ENCODE results near the gene TRAPPC10.
A peak's percentile ranks its signal among the peaks of the same experiment; 100 is the strongest.
"Not testable (repeated sequence)": the region's sequence is repeated elsewhere in the genome, so short reads cannot be mapped to it uniquely, and the experiment has no call there.

Gene TRAPPC10

DNA sequence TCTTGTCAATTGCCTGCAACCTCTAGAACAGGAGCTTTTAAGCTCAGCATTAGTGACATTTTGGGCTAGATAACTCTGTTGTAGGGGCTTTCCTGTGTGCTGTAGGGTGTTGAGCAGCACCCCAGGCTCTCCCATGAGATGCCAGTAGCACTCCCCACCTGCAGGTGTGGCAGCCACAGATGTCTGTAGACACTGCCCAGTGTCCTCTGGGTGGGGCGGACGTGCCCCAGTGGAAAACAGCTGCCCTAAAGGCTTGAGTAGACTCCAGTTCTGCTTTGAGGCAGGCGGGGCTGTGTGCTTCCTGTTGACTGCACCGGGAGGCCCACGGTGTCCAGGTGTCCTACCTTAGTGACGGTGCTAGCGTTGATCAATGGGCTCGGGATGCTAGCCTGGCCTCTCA, 78.2 kb downstream of the TRAPPC10 start:
- Histone ChIP-seq H3K36me3 (ENCODE audit: control insufficient read depth, insufficient read depth, low read length) (no peaks in the 10 kb centered on the region), H3K9ac (no peak overlapping the region), H3K4me1 (no peaks in the 10 kb centered on the region)

DNA sequence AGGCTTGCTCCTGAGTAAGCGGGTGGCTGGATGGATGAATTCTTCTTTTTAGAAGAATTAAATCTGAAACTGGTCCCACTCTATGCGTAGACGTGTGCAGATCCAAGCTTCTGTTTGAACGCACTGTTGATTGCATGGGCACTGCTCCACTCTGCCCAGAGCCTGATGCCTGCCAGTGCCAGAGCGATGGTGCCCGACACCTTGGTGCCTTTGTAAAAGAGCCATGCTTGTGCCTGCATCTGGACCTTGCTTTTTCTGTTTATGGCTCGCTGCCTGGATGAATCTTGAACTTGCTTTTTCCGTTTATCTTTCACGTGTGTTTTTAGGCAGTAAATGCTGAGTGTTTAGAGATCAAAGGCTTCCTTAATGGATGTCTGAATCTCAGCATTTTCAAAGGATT, 80.1 kb downstream of the TRAPPC10 start:
- Histone ChIP-seq H3K27ac (no peak overlapping the region), H3K79me2 (no peaks in the 10 kb centered on the region), H3K9ac (no peak overlapping the region), H3K9me3 (ENCODE audit: control insufficient read depth, low read length) (no peaks in the 10 kb centered on the region), H3K4me1 (no peaks in the 10 kb centered on the region), H3K4me3 (ENCODE audit: low read depth, low read length) (no peak overlapping the region), H2AFZ (no peak overlapping the region), H3K4me2 (ENCODE audit: low read length) (no peak overlapping the region), H3K36me3 (ENCODE audit: control insufficient read depth, insufficient read depth, low read length) (no peaks in the 10 kb centered on the region), H3K27me3 (ENCODE audit: control insufficient read depth, insufficient read depth, low read length) (no peaks in the 10 kb centered on the region)
- TF ChIP-seq, protein P1, sequence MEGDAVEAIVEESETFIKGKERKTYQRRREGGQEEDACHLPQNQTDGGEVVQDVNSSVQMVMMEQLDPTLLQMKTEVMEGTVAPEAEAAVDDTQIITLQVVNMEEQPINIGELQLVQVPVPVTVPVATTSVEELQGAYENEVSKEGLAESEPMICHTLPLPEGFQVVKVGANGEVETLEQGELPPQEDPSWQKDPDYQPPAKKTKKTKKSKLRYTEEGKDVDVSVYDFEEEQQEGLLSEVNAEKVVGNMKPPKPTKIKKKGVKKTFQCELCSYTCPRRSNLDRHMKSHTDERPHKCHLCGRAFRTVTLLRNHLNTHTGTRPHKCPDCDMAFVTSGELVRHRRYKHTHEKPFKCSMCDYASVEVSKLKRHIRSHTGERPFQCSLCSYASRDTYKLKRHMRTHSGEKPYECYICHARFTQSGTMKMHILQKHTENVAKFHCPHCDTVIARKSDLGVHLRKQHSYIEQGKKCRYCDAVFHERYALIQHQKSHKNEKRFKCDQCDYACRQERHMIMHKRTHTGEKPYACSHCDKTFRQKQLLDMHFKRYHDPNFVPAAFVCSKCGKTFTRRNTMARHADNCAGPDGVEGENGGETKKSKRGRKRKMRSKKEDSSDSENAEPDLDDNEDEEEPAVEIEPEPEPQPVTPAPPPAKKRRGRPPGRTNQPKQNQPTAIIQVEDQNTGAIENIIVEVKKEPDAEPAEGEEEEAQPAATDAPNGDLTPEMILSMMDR (IDR thresholded peaks at IDR 0.05): no peak

More for the DNA sequence above, 78.2 kb downstream of the TRAPPC10 start:
- Histone ChIP-seq H3K9me3 (ENCODE audit: control insufficient read depth, low read length) (no peaks in the 10 kb centered on the region), H3K79me2 (no peaks in the 10 kb centered on the region), H3K27ac (no peak overlapping the region), H3K27me3 (ENCODE audit: control insufficient read depth, insufficient read depth, low read length) (no peaks in the 10 kb centered on the region), H3K4me2 (ENCODE audit: low read length) (no peak overlapping the region), H2AFZ (no peak overlapping the region), H3K4me3 (ENCODE audit: low read depth, low read length) (no peak overlapping the region)
- TF ChIP-seq, protein P1 (IDR thresholded peaks at IDR 0.05): no peak

DNA sequence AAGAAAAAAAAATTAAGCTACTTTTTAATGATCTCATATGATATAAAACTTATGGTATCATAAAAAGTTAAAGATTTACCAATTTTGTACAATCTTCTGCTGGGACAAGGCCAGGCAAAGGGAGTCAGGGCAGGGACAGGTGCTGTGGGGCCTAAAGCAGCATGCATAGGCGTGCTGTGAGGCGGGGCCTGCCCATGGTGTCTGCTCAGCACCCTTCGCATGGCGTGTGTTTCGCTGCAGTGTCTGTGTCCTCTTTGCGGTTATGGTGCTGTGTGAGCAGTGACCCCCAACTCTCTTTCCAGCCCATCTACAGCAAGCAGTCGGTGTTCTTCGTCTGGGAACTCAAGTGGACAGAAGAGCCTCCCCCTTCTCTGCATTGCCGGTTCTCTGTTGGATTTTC, 81.7 kb downstream of the TRAPPC10 start:
- H2AFZ ChIP-seq: no peak overlapping the region
- H3K9me3 ChIP-seq (ENCODE audit: control insufficient read depth, low read length): no peaks in the 10 kb centered on the region
- no peaks in the 10 kb centered on the region for H3K4me1 ChIP-seq
- TF ChIP-seq, protein P1 (IDR thresholded peaks at IDR 0.05): no peak
- H3K4me3 ChIP-seq (ENCODE audit: low read depth, low read length): no peak overlapping the region
- no peak overlapping the region for H3K9ac ChIP-seq
- no peaks in the 10 kb centered on the region for H3K36me3 ChIP-seq (ENCODE audit: control insufficient read depth, insufficient read depth, low read length)
- H3K79me2 ChIP-seq: no peaks in the 10 kb centered on the region
- H3K27me3 ChIP-seq (ENCODE audit: control insufficient read depth, insufficient read depth, low read length): no peaks in the 10 kb centered on the region
- no peak overlapping the region for H3K27ac ChIP-seq
- no peak overlapping the region for H3K4me2 ChIP-seq (ENCODE audit: low read length)

DNA sequence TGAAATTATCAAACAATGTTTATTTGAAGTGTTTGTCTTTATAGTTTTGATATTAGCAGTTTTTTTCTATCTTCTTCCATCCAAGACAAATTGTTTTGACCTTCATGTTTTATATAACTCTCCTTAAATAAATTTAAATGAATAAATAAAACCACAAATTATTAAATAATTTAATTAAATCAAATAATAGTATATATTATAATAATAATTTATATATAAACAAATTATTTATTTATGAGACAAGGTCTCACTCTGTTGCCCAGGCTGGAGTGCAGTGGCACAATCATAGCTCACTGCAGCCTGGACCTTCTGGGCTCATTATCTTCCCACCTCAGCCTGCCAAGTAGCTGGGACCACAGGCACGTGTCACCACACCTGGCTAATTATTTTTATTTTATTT, 82.7 kb downstream of the TRAPPC10 start:
- Histone ChIP-seq H3K4me1 (no peaks in the 10 kb centered on the region), H3K36me3 (ENCODE audit: control insufficient read depth, insufficient read depth, low read length) (no peaks in the 10 kb centered on the region), H3K79me2 (no peaks in the 10 kb centered on the region), H3K9ac (no peak overlapping the region), H3K27me3 (ENCODE audit: control insufficient read depth, insufficient read depth, low read length) (no peaks in the 10 kb centered on the region), H3K4me3 (ENCODE audit: low read depth, low read length) (no peak overlapping the region), H3K4me2 (ENCODE audit: low read length) (no peak overlapping the region), H3K9me3 (ENCODE audit: control insufficient read depth, low read length) (no peaks in the 10 kb centered on the region), H3K27ac (no peak overlapping the region), H2AFZ (no peak overlapping the region)
- TF ChIP-seq, protein P1 (IDR thresholded peaks at IDR 0.05): no peak

DNA sequence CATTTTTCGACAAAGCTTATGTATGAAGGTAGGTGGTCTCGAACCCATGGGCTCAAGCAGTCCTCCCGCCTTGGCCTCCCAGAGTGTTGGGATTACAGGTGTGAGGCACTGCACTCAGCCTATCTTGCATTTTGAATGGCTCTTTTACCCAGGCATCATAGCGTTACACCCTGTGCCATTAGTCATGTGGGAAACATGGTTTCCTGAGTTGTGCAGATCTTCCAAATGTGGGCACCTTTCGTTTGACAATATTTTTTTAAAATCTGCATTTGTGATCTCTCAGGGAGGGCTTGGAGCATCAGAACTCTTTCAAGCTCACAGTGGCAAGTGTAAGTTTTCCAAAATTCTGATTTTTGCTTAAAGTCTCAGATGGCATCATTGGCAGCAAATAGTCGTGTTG, 86.4 kb downstream of the TRAPPC10 start:
- H3K4me2 ChIP-seq (ENCODE audit: low read length); H3K4me3 ChIP-seq (ENCODE audit: low read depth, low read length); H3K9me3 ChIP-seq (ENCODE audit: control insufficient read depth, low read length); H3K4me1 ChIP-seq; H2AFZ ChIP-seq; H3K27ac ChIP-seq; H3K36me3 ChIP-seq (ENCODE audit: control insufficient read depth, insufficient read depth, low read length); H3K9ac ChIP-seq; H3K79me2 ChIP-seq; H3K27me3 ChIP-seq (ENCODE audit: control insufficient read depth, insufficient read depth, low read length): not testable (repeated sequence)

DNA sequence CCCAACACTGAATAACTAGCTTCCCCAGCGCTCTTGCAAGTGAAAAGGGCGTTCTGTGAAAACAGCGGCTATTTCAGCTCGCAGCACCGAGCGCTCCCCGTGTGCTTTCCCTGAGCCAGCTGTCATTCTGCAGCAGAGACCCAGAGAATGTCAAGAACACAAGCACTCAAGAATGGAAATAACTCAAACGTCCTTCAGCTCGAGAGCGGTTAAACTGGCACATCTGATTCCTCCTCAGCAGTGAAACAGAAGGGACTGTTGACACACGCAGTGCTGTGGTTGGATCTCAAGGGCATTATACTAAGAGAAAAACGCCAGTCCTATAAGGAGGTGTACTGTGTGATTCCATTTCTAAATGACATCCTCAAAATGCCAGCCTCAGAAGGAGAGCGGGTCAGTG, 86.9 kb downstream of the TRAPPC10 start:
- not testable (repeated sequence) for H3K27me3 ChIP-seq (ENCODE audit: control insufficient read depth, insufficient read depth, low read length); H3K4me2 ChIP-seq (ENCODE audit: low read length); H2AFZ ChIP-seq; H3K27ac ChIP-seq; H3K36me3 ChIP-seq (ENCODE audit: control insufficient read depth, insufficient read depth, low read length); H3K79me2 ChIP-seq; H3K9ac ChIP-seq; H3K4me1 ChIP-seq; H3K4me3 ChIP-seq (ENCODE audit: low read depth, low read length); H3K9me3 ChIP-seq (ENCODE audit: control insufficient read depth, low read length)

DNA sequence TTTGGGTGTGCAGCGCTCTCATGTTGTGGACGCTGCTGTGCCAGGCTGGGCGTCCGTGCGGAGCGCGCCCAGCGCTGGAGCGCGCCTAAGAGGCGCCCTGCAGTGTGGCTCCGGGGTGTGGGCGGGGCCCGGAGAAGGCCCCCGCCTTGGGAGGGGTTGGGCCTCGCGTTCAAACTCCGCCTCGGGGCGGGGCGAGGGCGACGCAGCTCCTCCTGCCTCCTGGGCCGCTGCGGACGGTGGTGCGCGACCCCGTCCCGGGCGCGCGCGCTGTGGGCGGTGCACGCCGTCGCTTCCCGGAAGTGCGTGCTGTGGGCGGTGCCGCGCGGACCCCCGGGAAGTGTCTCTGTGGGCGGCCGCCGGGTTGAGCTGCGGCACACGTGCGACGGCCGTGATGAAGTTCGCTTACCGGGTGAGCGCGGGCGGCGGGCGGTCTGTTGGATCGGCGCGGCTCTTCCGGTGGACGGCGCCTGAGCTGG, 95.0 kb downstream of the TRAPPC10 start, which contains the start of gene PWP2:
TSS of gene PWP2 (plus strand) at position 374 of the 476 bp plus-strand sequence. CDS start at position 392, 18 bp downstream.
- not testable (repeated sequence) for H3K27me3 ChIP-seq (ENCODE audit: control insufficient read depth, insufficient read depth, low read length); H3K27ac ChIP-seq; H3K36me3 ChIP-seq (ENCODE audit: control insufficient read depth, insufficient read depth, low read length); H3K9ac ChIP-seq; H3K4me3 ChIP-seq (ENCODE audit: low read depth, low read length); H3K79me2 ChIP-seq; H3K9me3 ChIP-seq (ENCODE audit: control insufficient read depth, low read length); H3K4me2 ChIP-seq (ENCODE audit: low read length); H3K4me1 ChIP-seq
- H2AFZ ChIP-seq: peak within 1 kb of the TSS; percentile 33

DNA sequence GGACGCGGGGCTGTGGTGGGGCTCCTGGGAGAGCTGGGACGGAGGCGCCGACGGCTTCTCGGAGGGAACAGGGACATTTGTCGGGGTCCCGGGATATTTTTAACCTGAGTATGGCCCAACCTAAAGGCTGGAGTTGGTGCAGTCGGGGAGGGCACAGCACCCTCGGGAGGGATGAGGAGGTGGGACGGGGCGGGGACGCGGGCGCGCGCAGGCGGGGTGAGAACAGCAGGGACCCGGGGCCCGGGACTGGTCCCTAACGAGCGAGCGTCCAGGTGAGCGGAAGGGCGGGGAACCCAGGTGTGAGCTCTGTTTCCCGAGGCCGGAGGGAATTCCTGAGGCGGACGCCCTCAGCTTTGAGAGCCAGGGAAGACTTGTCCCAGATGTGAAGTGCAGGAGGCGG, 95.5 kb downstream of the TRAPPC10 start:
- H3K4me1 ChIP-seq; H3K27me3 ChIP-seq (ENCODE audit: control insufficient read depth, insufficient read depth, low read length); H2AFZ ChIP-seq; H3K79me2 ChIP-seq; H3K36me3 ChIP-seq (ENCODE audit: control insufficient read depth, insufficient read depth, low read length); H3K9ac ChIP-seq; H3K4me3 ChIP-seq (ENCODE audit: low read depth, low read length); H3K4me2 ChIP-seq (ENCODE audit: low read length); H3K9me3 ChIP-seq (ENCODE audit: control insufficient read depth, low read length); H3K27ac ChIP-seq: not testable (repeated sequence)
